Large intestine (tissue), 3 donors: ENCODE results near the gene STPG4. TPM values are rescaled to one million over a fixed set of nuclear protein-coding genes. Genes with fewer than 3 reads are reported as not detected.

Source experiments
- DNase-seq, 2 donors: peaks; one replicate each; pipeline versions ENCODE4 v3.0.0 to v3.0.0-alpha.2; 2013
- H3K27ac ChIP-seq: one replicate; pipeline ENCODE4 v1.5.1; 2013; ENCODE audit warnings: low read length
- H3K27me3 ChIP-seq: 2 replicates; pipeline ENCODE4 v1.6.1; 2013; ENCODE audit warnings: low read length; ENCODE audit not compliant: control insufficient read depth, insufficient read depth
- H3K36me3 ChIP-seq: 2 replicates; pipeline ENCODE4 v1.6.1; 2013; ENCODE audit warnings: low read length; ENCODE audit not compliant: control insufficient read depth, insufficient read depth
- H3K4me1 ChIP-seq: one replicate; pipeline ENCODE4 v1.6.1; 2013; ENCODE audit warnings: low read length; ENCODE audit not compliant: control insufficient read depth, insufficient read depth
- H3K4me3 ChIP-seq: one replicate; pipeline ENCODE4 v1.5.1; 2013; ENCODE audit warnings: low read length
- H3K9me3 ChIP-seq: one replicate; pipeline ENCODE4 v1.6.1; 2013; ENCODE audit warnings: mild to moderate bottlenecking, low read depth, low read length, moderate library complexity; ENCODE audit not compliant: control insufficient read depth
- WGBS: methylation state at CpG from one replicate; pipeline ENCODE4 v1.1.5; 2013; ENCODE audit warnings: low lambda C conversion rate; ENCODE audit not compliant: insufficient coverage; 5-methylcytosine and 5-hydroxymethylcytosine counted together
- polyA plus RNA-seq: library from polyadenylated mRNA; unstranded; fragments of 120-200 nt; gene quantifications from one replicate; pipeline ENCODE4 v1.2.1, GENCODE V29; 2013

The STPG4 gene
- polyA plus RNA-seq, 1 donor, result 0.18 TPM

DNA sequence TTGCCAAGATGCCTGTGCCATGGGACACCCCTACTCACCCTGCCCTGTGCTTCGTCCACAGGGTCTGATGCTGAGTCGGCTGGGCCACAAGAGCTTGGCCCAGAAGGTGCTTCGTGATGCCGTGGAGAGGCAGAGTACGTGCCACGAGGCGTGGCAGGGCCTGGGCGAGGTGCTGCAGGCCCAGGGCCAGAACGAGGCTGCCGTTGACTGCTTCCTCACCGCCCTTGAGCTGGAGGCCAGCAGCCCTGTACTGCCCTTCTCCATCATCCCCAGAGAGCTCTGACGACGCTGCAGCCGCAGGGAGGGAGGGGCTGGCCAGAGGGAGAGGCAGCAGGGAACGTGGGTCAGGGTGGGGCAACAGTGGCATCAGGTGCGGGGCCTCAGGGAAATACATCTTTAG, 81.5 kb downstream of the STPG4 start:
- Histone ChIP-seq H3K4me3 (no peak overlapping the region), H3K27me3 (no peaks in the 10 kb centered on the region), H3K36me3 (peaks cover 13% of the 10 kb centered on the region), H3K9me3 (peaks cover 6% of the 10 kb centered on the region), H3K27ac (no peak overlapping the region), H3K4me1 (peaks cover 37% of the 10 kb centered on the region)
- DNase-seq, result peak in 1 of 2 donors; percentile 24
- WGBS, result no CpG with 5 or more reads among the region's 16 CpGs

GRCh38 chr2:47073217-47073616, 81.9 kb downstream of the STPG4 start:
- Histone ChIP-seq H3K27me3 (no peaks in the 10 kb centered on the region), H3K36me3 (peaks cover 13% of the 10 kb centered on the region), H3K4me1 (peaks cover 34% of the 10 kb centered on the region), H3K27ac (no peak overlapping the region), H3K9me3 (peaks cover 2% of the 10 kb centered on the region), H3K4me3 (no peak overlapping the region)
- no peak for DNase-seq
- WGBS, result no CpG with 5 or more reads among the region's 9 CpGs

DNA sequence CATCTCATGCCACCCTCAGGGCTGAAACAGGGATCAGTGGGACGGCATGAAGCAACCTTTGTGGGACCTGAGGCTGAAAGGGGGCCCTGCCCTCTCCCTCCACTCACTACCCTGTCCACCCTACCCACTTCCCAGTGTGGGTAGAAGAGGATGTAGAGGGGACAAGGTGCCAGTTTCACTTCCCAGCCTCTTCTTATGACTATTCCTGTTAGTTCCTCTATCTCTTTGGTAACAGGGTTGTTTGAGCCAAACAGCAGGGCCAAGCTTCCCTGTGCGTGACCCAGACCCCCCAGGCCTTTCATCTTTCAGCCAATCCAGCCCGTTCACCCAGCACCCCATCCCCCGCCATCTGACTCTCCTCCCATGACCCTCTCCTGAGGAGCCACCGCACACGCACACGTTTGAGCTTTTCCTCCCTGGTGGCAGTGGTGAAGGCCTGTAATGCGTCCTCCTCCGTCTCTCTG, 82.3 kb downstream of the STPG4 start:
- DNase-seq, result peak in 1 of 2 donors; percentile 25
- H3K4me1 ChIP-seq, result peaks cover 34% of the 10 kb centered on the region
- WGBS, result no CpG with 5 or more reads among the region's 9 CpGs

DNA sequence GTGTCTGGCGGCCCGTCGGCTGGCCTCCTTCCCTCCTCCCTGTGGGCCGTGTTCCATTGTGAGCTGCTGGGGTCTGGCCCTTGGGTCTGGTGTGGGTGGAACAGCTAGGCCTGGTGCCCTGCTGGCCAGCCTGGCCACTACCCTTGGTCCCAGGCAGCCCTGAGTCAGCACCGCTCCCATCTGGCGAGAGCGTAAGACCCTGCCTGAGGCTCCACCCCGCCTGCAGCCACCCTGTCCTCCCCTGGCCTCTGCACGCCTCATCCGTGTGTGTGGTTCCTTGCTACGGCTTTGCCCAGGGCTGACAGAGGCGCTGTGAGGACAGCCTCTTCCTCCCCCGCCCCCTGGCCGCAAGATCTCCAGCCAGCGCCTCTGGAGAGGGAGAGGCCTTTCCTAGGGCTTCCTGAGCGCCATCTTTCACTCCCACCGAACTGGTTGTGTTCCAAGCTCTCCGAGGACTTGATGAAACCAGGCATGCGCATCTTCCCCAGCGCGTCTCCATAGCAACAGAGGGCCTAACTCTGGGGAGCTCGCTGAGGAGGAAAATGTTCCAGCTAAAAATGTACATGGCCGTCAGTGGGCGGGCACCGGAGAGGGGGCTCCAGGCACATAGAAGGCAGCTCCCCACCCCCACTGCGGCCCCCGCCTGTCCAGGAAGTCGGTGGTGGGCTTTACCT, 83.0 kb downstream of the STPG4 start:
- WGBS, result no CpG with 5 or more reads among the region's 28 CpGs
- peaks cover 2% of the 10 kb centered on the region for H3K9me3 ChIP-seq
- H3K4me3 ChIP-seq, result no peak overlapping the region
- no peaks in the 10 kb centered on the region for H3K27me3 ChIP-seq
- H3K36me3 ChIP-seq, result peaks cover 21% of the 10 kb centered on the region
- peak overlapping the region; percentile 57 for H3K27ac ChIP-seq
- peaks cover 33% of the 10 kb centered on the region for H3K4me1 ChIP-seq
- DNase-seq, result peak; percentile 59 to 67

More for the DNA sequence above, 82.3 kb downstream of the STPG4 start:
- H3K27me3 ChIP-seq, result no peaks in the 10 kb centered on the region
- H3K27ac ChIP-seq, result peak overlapping the region; percentile 57
- H3K36me3 ChIP-seq, result peaks cover 16% of the 10 kb centered on the region
- peaks cover 2% of the 10 kb centered on the region for H3K9me3 ChIP-seq
- H3K4me3 ChIP-seq, result no peak overlapping the region

DNA sequence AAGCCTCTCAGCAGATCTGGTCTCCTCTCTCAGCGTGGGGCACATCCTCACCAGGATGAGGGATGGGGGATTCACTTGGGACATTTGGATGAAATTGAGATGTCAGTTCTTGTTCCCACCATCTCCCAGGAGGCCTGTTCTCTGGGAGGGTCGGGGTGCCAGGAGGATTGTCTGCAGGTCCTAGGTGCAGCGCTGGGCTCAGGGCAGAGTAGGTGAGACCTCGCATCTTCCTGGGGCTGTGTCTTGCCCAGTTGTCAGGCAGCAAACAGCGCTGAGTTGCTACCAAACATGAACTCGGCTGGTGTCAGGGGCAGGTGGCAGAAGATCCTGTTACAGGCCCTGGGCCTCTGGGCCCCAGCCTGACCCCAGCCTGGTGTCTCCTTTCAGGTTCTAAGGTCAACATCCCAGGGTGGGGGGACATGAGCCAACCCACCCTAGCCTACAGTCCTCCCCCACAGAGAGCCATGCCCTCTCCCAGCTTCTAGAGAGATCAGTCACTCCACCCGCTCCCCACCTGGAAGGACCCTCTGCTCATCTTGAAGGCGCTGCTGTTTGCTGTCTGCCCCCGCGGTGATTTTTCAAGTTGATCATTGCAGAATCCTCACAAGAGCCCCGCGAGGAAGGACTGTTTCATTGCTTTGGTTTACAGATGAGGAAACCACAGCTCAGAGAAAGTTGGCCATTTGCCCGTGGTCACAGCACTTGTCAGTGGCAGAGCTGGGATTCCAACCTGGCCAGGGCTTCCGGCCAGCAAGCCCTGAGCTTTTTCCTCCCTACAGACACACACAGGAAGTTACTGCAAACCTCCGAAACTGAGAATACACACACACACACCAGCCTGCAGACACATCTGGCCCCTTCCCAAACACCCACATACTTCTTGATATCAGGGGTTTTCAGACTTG, 83.9 kb downstream of the STPG4 start:
- Histone ChIP-seq H3K27ac (peak overlapping the region; percentile 57), H3K27me3 (no peaks in the 10 kb centered on the region), H3K4me3 (no peak overlapping the region), H3K9me3 (peaks cover 2% of the 10 kb centered on the region), H3K36me3 (peaks cover 26% of the 10 kb centered on the region), H3K4me1 (peaks cover 26% of the 10 kb centered on the region)
- WGBS, result no CpG with 5 or more reads among the region's 15 CpGs
- DNase-seq, result peak in 1 of 2 donors; percentile 25

DNA sequence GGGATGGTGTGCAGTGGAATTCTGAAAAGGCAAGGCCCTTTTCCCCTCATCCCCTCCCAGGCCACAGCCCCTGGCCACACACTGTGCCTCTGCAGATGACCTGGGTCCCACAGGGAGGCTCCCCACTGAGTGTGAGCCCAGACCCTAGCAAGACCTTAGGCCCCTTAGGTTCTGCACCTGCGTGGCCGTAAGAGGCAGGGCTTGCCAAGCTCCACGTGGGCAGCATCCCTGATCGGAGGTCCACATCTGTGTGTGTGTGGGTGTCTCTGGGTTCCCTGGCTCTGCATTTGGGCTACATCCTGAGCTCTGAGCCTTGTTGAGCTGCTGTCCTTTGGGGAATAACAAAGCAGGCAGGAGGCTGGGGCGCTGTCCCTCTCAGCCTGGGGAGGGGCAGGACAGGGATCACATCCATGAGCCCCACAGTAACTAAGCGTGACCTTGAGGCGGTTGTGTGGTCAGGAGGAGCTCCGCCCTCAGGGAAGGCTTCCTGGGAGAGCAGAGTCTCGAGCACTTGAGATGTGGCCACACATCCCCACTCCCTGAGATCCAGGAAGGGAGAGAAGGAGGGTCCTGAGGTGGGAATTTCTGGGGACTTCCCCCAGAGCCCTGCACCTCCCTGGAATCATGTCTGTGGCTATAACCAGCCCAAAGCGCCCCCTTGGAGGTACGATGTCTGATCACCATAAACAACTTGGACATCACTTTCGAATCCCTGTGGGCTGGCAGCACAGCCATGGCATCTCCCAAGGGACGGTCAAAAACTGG, 84.8 kb downstream of the STPG4 start:
- H3K9me3 ChIP-seq, result peaks cover 2% of the 10 kb centered on the region
- H3K27me3 ChIP-seq, result no peaks in the 10 kb centered on the region
- peaks cover 30% of the 10 kb centered on the region for H3K4me1 ChIP-seq
- H3K27ac ChIP-seq, result peak overlapping the region; percentile 53
- H3K4me3 ChIP-seq, result no peak overlapping the region
- DNase-seq, result no peak
- H3K36me3 ChIP-seq, result peaks cover 26% of the 10 kb centered on the region
- no CpG with 5 or more reads among the region's 13 CpGs for whole genome bisulfite sequencing

DNA sequence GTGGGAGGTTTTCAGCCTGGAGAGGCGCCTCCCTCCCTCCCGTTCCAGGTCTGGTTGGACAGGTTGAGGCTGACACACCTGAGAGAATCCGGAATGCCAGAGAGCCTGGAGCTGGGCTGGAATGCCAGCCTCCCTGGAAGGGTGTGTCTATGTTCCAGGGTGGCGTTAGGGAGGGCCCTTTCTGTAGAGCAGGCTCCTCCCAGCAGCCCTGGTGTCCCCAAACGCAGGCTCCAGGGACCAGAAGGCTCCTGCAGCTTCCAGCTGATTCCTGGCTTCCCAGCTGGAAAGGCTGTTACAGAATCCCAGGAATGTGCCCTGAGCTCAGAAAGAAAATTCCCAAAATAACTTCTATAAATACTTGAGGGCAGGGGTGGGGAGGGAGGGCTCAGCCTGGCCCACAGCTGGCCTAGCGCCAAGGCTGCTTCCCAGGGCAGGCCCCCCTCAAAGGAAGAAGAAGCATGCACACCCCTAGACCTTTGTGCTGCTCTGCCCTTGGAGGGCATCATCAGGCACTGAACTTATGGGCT, 85.4 kb downstream of the STPG4 start:
- Histone ChIP-seq H3K36me3 (peaks cover 26% of the 10 kb centered on the region), H3K9me3 (peaks cover 2% of the 10 kb centered on the region), H3K27ac (peak overlapping the region; percentile 53), H3K27me3 (no peaks in the 10 kb centered on the region), H3K4me1 (peaks cover 33% of the 10 kb centered on the region), H3K4me3 (no peak overlapping the region)
- peak; percentile 66 to 80 for DNase-seq
- WGBS, result no CpG with 5 or more reads among the region's 6 CpGs

- DNase-seq, result no peak
- H3K4me3 ChIP-seq, result no peak overlapping the region
- peak overlapping the region; percentile 53 for H3K27ac ChIP-seq
- H3K27me3 ChIP-seq, result no peaks in the 10 kb centered on the region
- H3K9me3 ChIP-seq, result peaks cover 2% of the 10 kb centered on the region
- WGBS, result no CpG with 5 or more reads among the region's 6 CpGs
- peaks cover 31% of the 10 kb centered on the region for H3K36me3 ChIP-seq
- peaks cover 33% of the 10 kb centered on the region for H3K4me1 ChIP-seq
Measured at GRCh38 chr2:47068981-47069627, 86.0 kb downstream of the STPG4 start.

- Histone ChIP-seq H3K9me3 (no peaks in the 10 kb centered on the region), H3K27me3 (no peaks in the 10 kb centered on the region), H3K4me3 (no peak overlapping the region), H3K27ac (no peak overlapping the region), H3K4me1 (peaks cover 30% of the 10 kb centered on the region), H3K36me3 (peaks cover 32% of the 10 kb centered on the region)
- DNase-seq, result no peak
- no CpG with 5 or more reads among the region's 14 CpGs for WGBS
Measured at GRCh38 chr2:47067788-47068407, 87.2 kb downstream of the STPG4 start.
